PC-9 (cell line): ENCODE measurements around the gene AP3B1. TPM values are rescaled to one million over a fixed set of nuclear protein-coding genes. Genes with fewer than 3 reads are reported as not detected.

ENCODE experiments used
- BruUV-seq: library from RNA; stranded (reverse); fragments of 400-500 nt; replicated peaks from 2 replicates; lab custom pipeline; 2021; lab: Mats Ljungman, UMichigan
- CTCF ChIA-PET: fragments of 300-600 bp; sonication (Branson Sonifier 250); formaldehyde crosslinking; loops from one replicate; lab custom pipeline; 2022; ENCODE audit warnings: antibody characterized with exemption; lab: Charles Lee
- POLR2A ChIA-PET: fragments of 300-600 bp; sonication (Branson Sonifier 250); formaldehyde crosslinking; loops from one replicate; lab custom pipeline; 2022; ENCODE audit warnings: antibody characterized with exemption; ENCODE audit not compliant: unreplicated experiment; lab: Charles Lee
- DNase-seq, 2 experiments: peaks; one replicate each; pipeline versions ENCODE4 v3.0.0 to v3.0.0-alpha.2; 2015 to 2022; ENCODE audit warnings: mixed read lengths in 1 of 2
- H2AFZ ChIP-seq: fragments of 200-600 bp; sonication (generic); 2 replicates; pipeline ENCODE4 v1.8.1; 2017; ENCODE audit warnings: antibody characterized with exemption
- H3F3A ChIP-seq: fragments of 200-600 bp; sonication (generic); 2 replicates; pipeline ENCODE4 v1.8.1; 2017; ENCODE audit warnings: antibody characterized with exemption, mild to moderate bottlenecking, low read depth; ENCODE audit not compliant: insufficient read depth
- H3K27ac ChIP-seq: fragments of 200-600 bp; sonication (generic); 2 replicates; pipeline ENCODE4 v1.6.1; 2016; ENCODE audit warnings: mixed run types
- H3K27me3 ChIP-seq: fragments of 200-600 bp; sonication (generic); 2 replicates; pipeline ENCODE4 v1.6.1; 2016; ENCODE audit warnings: low read depth, mixed run types; ENCODE audit not compliant: insufficient read depth
- H3K36me3 ChIP-seq: fragments of 200-600 bp; sonication (generic); 2 replicates; pipeline ENCODE4 v1.6.1; 2016; ENCODE audit warnings: low read depth, mixed run types
- H3K4me1 ChIP-seq: fragments of 200-600 bp; sonication (generic); replicated peaks from 2 replicates; pipeline ENCODE4 v1.6.1; 2016; ENCODE audit warnings: mixed run types; ENCODE audit not compliant: insufficient read depth
- H3K4me2 ChIP-seq: fragments of 200-600 bp; sonication (generic); 2 replicates; pipeline ENCODE4 v1.6.1; 2017; ENCODE audit warnings: mixed run types
- H3K4me3 ChIP-seq: fragments of 200-600 bp; sonication (generic); 2 replicates; pipeline ENCODE4 v1.6.1; 2016; ENCODE audit warnings: mixed run types
- H3K79me2 ChIP-seq: fragments of 200-600 bp; sonication (generic); 2 replicates; pipeline ENCODE4 v1.6.1; 2017; ENCODE audit warnings: low read depth, mixed run types
- H3K9me2 ChIP-seq: fragments of 200-600 bp; sonication (generic); 2 replicates; pipeline ENCODE4 v1.8.1; 2017; ENCODE audit warnings: mild to moderate bottlenecking; ENCODE audit not compliant: insufficient read depth
- H3K9me3 ChIP-seq: fragments of 200-600 bp; sonication (generic); 2 replicates; pipeline ENCODE4 v1.8.1; 2016; ENCODE audit warnings: low read depth; ENCODE audit not compliant: insufficient read depth
- H4K20me1 ChIP-seq: fragments of 200-600 bp; sonication (generic); 2 replicates; pipeline ENCODE4 v1.8.1; 2017; ENCODE audit not compliant: insufficient read depth
- EZH2 ChIP-seq: fragments of 200-600 bp; sonication (generic); IDR thresholded peaks from 2 replicates; pipeline ENCODE4 v1.8.0; 2017; ENCODE audit warnings: antibody characterized with exemption, low read depth
- intact Hi-C: fragments of 100-400 bp; cut with micrococcal nuclease; formaldehyde crosslinking; loops from one replicate; pipeline ENCODE4 v1.10.0; 2022; ENCODE audit not compliant: unreplicated experiment
- total RNA-seq: library from RNA; stranded (reverse); gene quantifications from 2 replicates; pipeline ENCODE4 v1.2.3, GENCODE V29; 2021
- TF ChIP-seq, protein P1 (sequence below): fragments of 200-600 bp; sonication (generic); conservative IDR thresholded peaks from 2 replicates; pipeline ENCODE4 v1.6.1; 2017; ENCODE audit warnings: mixed run types, antibody characterized with exemption, mild to moderate bottlenecking, moderate library complexity

AP3B1 gene
- total RNA-seq, 1 experiment from 2014 or later = 44.0 TPM

DNA sequence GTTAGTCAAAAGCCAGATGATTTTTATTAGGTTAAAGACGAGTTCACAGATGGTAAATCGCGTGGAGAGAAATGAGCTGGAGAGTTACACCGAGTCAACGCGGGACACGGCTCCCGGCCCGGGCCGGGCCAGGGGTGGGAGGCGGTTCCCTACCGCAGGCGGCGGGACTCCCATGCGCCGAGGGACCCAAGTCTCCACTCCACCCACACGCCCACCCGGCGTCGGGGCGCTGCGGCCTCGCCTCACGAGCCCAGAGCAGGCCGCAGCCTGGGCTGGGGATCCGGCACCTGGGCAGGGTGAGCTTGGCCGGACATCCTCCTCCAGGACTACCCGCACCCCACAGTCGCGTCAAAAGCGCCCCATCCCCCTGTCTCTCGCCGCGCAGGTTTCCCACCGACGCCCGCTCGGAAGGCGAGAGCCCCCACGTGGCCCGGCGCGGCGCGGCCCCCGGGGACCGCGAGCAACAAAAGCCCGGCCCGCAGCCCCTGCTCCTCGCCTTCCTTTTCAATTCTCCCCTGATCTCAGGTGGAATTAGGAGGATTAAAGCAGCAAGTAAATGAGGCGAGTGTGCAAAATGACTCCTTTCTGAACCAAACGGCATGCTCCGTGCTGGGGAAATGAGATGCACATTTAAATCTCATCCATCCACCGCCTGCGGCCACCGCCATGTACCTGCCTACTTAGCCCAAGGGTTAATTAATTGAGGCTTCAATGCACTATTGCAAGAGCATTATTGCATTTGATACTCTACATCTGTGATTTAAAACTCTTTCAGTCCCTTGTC lies 321.8 kb downstream of the AP3B1 start:
- no peaks in the 10 kb centered on the region for H3K9me3 ChIP-seq
- no peaks in the 10 kb centered on the region for H4K20me1 ChIP-seq
- no peaks in the 10 kb centered on the region for H3F3A ChIP-seq
- TF ChIP-seq, protein P1, sequence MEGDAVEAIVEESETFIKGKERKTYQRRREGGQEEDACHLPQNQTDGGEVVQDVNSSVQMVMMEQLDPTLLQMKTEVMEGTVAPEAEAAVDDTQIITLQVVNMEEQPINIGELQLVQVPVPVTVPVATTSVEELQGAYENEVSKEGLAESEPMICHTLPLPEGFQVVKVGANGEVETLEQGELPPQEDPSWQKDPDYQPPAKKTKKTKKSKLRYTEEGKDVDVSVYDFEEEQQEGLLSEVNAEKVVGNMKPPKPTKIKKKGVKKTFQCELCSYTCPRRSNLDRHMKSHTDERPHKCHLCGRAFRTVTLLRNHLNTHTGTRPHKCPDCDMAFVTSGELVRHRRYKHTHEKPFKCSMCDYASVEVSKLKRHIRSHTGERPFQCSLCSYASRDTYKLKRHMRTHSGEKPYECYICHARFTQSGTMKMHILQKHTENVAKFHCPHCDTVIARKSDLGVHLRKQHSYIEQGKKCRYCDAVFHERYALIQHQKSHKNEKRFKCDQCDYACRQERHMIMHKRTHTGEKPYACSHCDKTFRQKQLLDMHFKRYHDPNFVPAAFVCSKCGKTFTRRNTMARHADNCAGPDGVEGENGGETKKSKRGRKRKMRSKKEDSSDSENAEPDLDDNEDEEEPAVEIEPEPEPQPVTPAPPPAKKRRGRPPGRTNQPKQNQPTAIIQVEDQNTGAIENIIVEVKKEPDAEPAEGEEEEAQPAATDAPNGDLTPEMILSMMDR = no peak
- TF ChIP-seq EZH2 = no peak
- H3K4me2 ChIP-seq = no peak overlapping the region
- H3K36me3 ChIP-seq = no peaks in the 10 kb centered on the region
- BruUV-seq = no TSS peak
- no peaks in the 10 kb centered on the region for H3K4me1 ChIP-seq
- ChIA-PET POLR2A (no interaction called here), CTCF (no interaction called here)
- no peak overlapping the region for H3K27ac ChIP-seq
- H2AFZ ChIP-seq = no peak overlapping the region
- H3K79me2 ChIP-seq = no peaks in the 10 kb centered on the region
- DNase-seq = no peak
- H3K27me3 ChIP-seq = no peaks in the 10 kb centered on the region
- H3K4me3 ChIP-seq = no peak overlapping the region
- no peaks in the 10 kb centered on the region for H3K9me2 ChIP-seq
- intact Hi-C loops = no loop called here

DNA sequence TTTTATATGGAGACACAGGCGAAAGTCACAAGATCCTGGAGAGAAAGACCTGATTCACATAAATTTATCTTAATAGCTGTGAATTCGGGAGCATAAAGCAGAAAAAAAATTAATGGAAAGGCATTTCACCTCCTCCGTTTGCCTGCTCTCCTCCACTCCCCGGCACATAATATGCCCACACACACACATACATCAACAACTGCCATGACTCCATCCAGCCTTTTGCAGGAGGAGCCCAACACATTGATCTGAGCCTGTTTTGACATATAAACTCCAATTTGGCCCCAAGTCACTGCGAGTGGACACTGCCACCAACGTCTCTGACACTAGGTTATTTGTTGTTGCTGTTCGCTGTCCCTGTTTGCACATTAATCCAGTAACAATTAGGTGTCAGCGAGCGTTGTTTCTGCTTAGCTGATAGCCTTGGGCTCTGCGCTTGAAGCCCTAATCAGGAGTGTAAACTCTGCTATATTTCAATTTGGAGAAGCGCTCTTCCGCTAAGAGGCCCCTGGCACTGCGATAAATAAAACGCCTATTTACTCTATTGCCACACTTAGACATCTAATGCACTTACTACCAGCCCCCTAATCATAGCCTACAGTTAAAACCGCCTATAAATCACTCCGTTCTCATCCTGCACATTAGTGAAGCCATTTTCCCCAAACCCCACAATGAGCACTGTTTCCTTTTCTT lies 322.6 kb downstream of the AP3B1 start:
- no peak for TF ChIP-seq EZH2
- TF ChIP-seq, protein P1 = no peak
- H3K27ac ChIP-seq = no peak overlapping the region
- intact Hi-C loops = no loop called here
- H3K27me3 ChIP-seq = no peaks in the 10 kb centered on the region
- no peak for DNase-seq
- H3K4me1 ChIP-seq = no peaks in the 10 kb centered on the region
- H3K4me2 ChIP-seq = no peak overlapping the region
- no peaks in the 10 kb centered on the region for H3K9me3 ChIP-seq
- no peaks in the 10 kb centered on the region for H4K20me1 ChIP-seq
- H3K9me2 ChIP-seq = no peaks in the 10 kb centered on the region
- POLR2A ChIA-PET = no interaction called here
- CTCF ChIA-PET = no interaction called here
- no peaks in the 10 kb centered on the region for H3K36me3 ChIP-seq
- H2AFZ ChIP-seq = no peak overlapping the region
- no TSS peak for BruUV-seq
- no peak overlapping the region for H3K4me3 ChIP-seq
- no peaks in the 10 kb centered on the region for H3F3A ChIP-seq
- no peaks in the 10 kb centered on the region for H3K79me2 ChIP-seq

DNA sequence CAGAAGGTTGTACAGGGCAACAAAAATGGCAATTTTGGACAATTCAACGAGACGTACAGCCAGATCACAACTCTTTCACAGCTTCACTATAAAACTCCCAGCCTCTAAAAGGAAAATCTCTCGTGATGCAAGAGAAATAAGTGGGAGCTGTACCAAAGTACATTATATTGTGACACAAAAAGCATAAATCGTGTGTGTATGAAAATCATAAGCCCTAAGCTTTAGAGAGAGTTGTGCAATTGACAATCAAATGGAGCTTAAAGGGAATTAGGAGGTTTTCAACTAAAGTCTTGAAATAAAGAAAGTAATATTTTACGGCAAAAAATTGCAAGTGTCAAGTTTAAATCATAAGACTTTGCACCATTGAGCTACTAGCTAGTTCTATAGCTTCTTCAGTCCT lies 323.6 kb downstream of the AP3B1 start:
- H3K4me2 ChIP-seq = no peak overlapping the region
- intact Hi-C loops = no loop called here
- no peaks in the 10 kb centered on the region for H3K27me3 ChIP-seq
- ChIA-PET POLR2A (no interaction called here), CTCF (no interaction called here)
- H3K9me3 ChIP-seq = no peaks in the 10 kb centered on the region
- no peak overlapping the region for H3K27ac ChIP-seq
- BruUV-seq = no TSS peak
- DNase-seq = no peak
- no peaks in the 10 kb centered on the region for H3F3A ChIP-seq
- H4K20me1 ChIP-seq = no peaks in the 10 kb centered on the region
- H3K4me3 ChIP-seq = no peak overlapping the region
- no peak overlapping the region for H2AFZ ChIP-seq
- H3K4me1 ChIP-seq = no peaks in the 10 kb centered on the region
- H3K9me2 ChIP-seq = no peaks in the 10 kb centered on the region
- H3K36me3 ChIP-seq = no peaks in the 10 kb centered on the region
- H3K79me2 ChIP-seq = no peaks in the 10 kb centered on the region
- TF ChIP-seq EZH2 = no peak
- TF ChIP-seq, protein P1 = no peak
